Inflammatory macrophage treated with lipopolysaccharide for 1 hour (primary cell): ENCODE data around the gene HELZ2.
"Not testable (repeated sequence)": the region's sequence is repeated elsewhere in the genome, so short reads cannot be mapped to it uniquely, and the experiment has no call there.

Experiments used
- DNase-seq, 2 donors: peaks; one replicate each; pipeline ENCODE4 v3.0.0-alpha.2; 2020 to 2022

The HELZ2 gene

DNA sequence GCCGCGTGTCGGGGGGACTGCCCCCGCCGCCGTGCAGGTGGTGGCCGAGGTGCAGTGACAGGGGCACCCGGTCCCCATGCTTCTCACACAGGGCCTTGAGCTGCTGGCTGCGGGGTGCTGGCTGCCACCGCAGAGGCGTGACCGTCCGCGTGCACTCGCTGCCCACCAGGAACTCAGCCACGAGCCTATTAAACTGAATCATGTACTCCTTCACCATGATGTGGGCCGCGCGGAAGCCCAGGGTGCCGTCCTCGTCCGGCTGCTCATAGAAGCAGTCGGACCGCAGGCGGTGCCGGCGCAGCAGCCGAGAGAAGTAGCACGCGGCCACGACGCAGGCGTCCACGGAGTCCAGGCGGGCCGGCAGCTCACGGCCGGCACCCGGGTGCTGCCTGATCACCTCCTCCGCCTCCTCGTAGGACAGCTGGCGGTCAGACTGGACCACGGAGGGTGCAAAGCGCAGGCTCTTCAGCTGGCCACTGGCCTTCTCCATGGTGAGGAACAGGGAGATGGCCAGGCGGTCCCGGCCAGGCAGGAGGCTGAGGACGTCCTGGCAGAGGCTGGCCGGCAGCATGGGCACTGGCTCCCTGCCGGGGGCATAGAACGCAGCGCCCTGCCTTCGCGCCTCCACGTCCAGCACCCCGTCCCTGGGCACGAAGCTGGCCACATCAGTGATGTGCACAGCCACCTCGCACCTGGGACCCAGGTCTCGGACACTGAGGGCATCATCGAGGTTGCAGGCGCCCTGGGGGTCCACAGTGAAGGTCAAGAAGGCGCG is 9.8 kb downstream of the HELZ2 start:
- no peak for DNase-seq

DNA sequence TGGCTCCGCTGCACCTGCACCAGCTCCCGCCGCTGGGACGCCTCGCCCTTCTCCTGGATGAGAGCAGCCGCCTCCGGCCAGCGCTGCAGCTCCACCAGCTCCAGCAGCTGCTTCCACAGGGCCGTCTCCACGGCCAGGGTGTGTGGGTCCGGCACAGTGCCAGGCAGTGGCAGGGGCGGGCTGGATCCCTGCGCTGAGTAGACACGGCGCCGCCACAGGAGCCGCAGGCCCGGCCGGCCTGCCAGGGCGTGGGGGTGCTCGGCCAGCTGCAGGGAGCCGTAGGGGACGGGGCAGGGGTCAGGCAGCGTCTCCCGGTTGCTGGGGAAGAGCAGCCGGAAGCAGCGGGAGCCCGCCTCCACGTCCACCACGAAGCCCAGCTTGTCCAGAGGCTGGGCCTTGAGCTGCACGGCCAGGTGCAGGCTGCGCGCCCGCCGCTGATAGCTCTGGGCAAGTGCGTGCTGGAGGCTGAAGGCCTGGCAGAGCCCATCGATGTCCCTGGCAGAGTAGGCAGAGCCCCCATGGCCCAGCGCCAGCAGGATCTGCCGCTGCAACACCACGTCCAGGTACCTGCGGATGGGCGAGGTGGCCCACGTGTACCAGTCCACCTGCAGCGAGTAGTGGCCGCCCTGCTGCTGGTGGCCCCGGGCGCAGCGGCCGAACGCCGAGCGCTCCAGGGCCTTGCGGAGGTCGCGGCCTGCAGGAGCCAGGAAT is 10.7 kb downstream of the HELZ2 start:
- DNase-seq: no peak

DNA sequence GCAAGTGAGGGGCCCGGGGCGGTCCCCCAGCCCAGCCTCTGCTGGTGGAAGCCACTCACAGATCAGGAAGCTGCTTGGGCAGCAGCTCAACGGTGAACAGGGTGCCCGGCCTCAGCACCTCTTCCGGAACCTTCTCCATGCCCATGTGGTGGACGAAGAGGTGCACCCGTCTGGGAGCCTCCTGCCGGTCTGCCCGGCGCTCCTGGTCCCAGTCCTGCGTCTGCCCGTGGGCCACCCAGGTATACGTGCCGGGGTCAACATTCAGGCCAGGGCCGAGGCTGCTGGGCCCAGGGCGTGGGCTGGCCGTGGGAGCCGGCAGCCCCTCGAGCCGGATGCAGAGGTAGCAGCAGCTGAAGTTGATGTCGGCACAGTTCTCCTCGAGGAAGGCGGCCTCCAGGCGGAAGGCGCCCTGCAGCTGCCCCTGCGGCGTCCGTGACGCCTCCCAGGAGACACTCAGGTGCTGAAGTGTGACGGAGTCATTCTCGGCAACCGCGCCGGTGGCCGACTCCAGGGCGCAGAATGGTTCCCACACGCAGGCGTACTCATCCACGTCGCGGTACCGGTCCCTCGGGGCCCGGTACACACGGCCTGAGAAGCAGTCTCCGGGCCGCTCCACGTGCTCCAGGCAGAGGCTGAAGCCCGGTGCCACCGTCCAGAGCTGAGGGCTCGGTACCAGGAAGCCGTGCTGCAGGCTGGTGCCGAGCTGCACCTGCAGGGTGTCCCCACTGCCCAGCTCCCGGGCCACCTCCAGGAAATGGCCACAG is 11.4 kb downstream of the HELZ2 start:
- no peak for DNase-seq

DNA sequence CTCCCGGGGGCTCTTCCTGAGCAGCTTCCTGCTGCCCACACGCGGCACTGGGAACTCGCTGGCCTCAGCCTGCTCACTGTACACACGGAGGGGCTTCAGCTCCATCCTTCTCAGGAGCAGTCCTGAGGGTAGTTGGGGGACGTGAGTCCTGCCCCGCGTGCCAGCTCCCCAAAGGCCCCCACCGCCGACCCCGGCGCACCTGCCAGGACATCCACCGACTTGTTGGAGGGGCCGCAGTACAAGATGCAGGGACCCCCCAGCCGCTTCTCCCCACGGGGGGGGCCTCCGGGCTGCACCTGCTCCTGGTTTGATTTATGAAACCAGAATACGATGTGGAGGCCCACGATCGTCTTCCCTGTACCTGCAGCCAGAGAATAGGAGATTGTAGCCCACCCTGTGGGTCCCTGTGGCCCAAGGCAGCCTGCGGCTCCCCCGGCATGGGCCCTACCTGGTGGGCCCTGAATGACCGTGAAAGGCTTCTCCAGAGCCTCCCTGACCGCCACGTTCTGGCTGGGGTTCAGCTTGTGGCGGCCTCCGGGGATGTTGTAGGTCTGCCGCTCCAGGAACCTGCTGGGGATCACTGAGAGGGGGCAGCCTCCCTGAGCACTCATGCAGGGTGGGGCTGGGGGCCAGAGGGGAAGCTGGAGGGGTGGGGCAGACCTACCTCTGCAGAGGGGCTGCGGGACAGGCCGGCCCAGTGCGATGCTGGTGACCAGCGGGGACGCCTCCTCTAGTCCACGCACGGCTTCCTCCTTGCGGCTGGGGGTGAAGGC is 12.2 kb downstream of the HELZ2 start:
- DNase-seq: no peak

DNA sequence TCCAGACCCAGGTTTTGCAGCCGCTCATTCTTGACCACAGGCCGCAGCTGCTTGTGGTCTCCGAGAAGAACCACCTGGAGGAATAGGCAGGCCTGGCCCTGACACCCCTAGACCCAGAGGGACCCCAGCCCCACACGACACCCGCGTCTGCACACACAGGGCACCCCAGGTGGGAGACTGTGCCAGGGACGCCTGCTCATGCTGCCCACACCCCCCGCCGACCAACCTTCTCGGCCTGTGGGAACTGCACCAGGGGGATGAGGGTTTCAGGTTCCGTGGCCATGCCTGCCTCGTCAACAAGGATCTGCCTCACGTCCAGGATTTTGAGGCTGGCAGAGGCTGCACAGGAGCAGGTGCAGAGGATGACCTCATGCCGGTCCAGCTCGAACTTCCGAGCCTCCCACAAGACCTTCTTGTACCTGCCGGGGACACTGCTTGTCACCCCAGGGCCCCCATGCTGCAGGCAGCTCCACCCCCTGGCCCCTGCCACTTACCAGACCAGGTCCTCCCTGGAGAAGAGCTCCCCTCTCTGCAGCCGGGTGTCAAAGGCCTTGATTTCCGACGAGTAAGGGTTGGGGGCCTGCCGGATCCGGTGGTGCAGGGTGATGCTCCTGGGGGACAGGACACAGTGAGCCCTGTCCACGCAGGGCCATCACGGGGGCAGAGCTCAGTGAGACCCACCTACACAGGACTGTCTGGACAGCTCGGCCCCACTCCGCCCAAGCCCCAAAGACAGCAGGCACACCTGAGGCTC is 13.0 kb downstream of the HELZ2 start:
- no peak for DNase-seq

DNA sequence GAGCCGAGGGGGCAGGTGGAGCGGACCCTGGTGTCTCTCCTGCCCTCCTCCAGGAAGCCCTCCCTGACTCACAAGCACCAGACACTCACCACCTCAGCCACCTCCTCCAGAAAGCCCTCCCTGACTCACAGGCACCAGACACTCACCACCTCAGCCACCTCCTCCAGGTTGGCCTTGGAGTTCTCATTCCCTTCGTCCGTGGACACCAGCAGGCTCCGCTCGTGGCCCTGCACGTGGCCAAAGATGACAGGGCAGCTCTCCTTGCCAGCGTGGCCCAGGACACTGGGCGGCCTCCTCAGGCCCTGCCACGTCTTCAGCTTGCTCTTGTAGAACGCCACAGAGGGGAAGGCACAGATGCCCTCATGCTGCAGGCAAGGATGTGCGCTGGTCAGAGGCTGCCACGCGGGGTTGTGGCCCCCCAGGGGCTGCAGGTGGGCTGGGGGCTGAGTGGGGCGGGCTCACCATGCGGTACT is 13.7 kb downstream of the HELZ2 start:
- no peak for DNase-seq

DNA sequence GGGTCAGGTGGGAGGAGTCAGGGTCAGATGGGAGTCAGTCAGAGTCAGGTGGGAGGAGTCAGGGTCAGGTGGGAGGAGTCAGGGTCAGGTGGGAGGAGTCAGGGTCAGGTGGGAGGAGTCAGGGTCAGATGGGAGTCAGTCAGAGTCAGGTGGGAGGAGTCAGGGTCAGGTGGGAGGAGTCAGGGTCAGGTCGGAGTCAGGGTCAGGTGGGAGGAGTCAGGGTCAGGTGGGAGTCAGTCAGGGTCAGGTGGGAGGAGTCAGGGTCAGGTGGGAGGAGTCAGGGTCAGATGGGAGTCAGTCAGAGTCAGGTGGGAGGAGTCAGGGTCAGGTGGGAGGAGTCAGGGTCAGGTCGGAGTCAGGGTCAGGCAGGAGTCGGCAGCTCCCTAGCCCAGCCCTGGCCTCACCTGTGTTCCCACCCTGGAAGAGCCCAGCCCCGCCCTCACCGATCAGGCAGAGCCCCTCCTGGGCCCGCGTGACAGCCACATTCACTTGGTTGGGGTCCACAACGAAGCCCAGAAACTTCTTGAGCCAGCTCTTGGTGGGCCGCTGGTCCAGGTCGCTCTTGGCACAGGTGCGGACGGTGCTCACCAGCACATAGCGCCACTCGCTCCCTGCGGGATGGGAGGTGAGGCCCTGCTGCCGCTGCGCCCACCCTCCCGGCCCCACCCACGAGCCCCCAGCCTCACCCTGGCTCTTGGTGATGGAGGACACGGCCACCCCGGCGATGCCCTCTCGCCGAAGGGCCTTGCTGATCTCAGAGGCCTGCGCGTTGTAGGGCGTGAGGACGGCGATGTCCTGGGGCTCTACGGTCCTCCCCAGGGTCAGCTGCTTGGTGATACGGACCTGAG is 14.3 kb downstream of the HELZ2 start:
- DNase-seq: not testable (repeated sequence)

DNA sequence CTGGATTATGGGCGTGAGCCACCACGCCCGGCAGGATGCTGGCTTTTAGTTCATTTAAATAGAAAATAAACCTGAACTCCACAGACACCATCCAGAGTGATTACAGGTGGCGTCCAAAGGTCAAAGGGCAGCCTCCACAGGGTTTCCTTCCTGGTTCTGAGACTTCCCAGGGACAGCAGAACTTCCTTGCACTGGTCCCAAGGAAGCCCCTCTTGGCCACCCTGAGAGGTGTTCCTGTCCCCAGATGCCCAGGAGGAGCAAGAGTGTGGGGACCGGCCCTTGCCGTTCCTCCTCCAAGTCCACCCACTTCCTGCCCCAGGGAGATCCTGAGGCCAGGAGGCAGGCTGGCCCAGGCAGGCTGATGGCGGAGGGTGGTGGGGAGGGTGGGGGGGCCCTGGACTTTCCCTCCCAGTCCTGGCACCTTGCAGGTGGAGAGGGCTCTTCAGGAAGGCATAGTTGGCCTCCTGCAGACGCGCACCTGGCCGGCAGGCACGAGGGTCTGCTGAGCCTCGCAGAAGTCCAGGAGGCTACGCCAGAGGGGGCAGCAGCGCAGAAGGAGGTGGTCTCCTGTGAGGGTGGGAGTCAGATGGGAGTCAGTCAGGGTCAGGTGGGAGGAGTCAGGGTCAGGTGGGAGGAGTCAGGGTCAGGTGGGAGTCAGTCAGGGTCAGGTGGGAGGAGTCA is 15.1 kb downstream of the HELZ2 start:
- no peak for DNase-seq

DNA sequence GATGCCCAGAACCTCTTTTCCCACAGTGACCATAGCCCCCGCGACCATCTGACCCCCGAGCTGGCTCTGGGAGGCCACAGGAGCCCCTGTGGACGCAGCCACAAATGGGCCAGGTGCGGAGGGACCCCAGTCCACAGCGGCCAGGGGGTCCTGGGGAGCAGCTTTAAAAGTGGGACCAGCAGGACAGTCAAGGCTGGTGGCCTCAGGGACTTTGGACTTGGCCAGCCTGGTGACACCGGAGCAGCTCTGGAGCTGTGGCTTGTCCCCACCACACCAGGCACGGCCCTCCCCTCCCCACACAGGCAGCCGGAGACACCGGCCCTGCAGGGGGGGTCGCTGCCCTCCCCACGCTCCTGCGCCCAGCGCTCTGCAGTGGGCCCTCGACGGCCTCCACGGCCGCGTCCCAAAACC is 16.6 kb downstream of the HELZ2 start:
- no peak for DNase-seq

DNA sequence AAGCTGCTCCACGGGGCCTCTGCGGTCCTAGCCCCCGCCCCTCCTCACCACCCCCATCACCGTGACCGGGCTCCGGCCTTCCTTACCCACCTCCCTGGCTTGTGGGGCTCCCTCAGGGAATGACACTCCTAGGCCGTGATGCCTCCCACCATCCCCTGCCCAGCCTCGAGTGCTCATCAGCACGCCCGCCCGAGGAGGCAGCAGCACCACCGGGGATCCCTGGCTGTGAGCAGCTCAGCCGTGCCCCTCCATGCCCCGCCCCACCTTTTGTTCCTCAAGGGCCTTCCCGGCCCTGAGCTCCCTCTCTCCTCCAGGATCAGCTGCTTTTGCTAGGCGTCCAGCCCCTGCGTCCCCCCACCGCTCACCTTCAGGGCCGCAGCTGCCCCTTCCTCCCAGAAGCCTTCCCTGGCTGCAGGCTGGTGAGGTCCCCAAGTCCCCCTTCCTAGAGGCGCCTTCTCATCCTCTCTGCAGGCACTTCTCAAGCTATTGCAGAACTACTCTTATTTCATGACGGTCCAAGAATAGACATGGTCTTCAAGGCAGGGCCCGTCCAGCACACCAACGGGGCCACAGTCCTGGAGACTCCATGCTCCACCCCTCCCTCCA is 17.1 kb downstream of the HELZ2 start:
- no peak for DNase-seq

DNA sequence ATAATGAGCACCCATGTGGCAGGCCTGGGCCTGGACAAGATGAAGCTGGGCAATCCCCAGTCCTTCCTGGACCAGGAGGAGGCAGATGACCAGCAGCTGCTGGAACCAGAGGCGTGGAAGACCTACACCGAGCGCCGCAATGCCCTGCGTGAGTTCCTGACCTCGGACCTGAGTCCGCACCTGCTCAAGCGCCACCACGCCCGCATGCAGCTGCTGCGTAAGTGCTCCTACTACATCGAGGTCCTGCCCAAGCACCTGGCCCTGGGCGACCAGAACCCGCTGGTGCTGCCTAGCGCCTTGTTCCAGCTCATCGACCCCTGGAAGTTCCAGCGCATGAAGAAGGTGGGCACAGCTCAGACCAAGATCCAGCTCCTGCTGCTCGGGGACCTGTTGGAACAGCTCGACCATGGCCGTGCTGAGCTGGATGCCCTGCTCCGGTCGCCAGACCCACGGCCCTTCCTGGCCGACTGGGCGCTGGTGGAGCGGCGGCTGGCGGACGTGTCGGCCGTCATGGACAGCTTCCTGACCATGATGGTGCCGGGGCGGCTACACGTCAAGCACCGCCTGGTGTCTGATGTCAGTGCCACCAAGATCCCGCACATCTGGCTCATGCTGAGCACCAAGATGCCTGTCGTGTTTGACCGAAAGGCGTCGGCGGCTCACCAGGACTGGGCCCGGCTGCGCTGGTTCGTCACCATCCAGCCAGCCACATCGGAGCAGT is 18.2 kb downstream of the HELZ2 start:
- DNase-seq: no peak

DNA sequence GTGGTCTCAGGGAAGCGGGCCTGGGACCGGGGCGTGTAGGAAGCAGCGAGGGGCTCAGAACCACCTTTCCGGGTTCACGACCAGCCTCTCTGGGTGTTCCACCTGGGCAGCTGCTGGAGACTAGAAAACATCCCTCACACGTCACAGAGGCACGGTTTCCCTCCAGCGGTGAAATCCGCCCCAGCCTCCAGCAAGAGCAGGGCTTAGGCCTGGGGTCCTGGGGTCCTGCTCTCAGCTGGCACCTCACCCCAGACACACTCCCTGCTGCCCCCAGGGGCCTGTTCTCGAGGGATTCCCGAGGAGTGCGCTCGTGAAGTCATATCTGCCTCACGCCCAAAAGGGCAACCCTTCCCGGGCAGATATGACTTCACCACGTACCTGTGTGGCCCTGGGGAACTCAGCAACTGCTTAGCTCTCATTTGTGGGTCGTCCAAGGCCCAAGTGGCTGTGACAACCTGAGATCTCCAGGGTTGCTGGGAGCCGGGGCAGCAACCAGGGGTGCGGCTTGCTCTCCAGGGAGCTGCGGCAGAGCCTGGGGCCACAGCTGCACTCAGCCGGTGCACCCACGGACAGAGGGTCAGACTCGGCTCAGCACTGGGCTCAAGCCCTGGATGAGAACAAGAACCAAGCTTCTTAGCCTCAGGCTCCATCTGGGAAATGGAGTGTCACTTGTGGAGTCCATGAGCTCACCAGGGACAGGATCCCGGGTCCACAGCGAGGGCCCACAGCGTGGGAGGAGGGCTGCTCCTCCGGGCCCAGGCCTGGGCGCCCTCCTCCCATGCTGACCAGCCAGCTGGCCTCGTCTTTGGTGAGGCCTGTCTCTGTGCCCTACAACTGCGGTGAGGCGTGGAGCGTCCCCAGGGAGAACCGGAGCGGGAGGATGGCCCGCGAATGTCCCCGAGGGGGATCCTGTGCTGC is 19.4 kb downstream of the HELZ2 start:
- no peak for DNase-seq

DNA sequence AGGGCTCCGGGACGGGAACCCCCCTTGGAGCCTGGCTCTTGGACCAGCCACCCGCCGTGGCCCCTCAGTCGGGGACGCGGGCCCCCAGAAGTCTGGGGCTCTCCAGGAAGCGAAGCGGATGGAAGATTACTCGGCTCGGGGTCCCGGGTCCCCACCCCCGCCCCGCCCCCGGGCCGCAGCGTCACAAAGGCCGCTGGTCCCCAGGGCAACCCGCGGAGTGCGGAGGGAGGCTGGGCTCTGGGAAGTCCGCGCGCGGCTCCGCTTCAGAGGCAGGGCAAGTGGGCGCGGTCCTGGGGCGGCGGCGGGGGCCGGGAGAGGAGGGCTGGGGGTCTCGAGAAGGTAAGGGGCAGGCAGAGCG is 20.1 kb downstream of the HELZ2 start, which contains the start of gene FNDC11:
FNDC11 (plus strand) TSS at position 227 of the 358 bp plus-strand sequence. CDS start 1,505 bp downstream, outside the sequence.
- peak; percentile 38 to 46 for DNase-seq

DNA sequence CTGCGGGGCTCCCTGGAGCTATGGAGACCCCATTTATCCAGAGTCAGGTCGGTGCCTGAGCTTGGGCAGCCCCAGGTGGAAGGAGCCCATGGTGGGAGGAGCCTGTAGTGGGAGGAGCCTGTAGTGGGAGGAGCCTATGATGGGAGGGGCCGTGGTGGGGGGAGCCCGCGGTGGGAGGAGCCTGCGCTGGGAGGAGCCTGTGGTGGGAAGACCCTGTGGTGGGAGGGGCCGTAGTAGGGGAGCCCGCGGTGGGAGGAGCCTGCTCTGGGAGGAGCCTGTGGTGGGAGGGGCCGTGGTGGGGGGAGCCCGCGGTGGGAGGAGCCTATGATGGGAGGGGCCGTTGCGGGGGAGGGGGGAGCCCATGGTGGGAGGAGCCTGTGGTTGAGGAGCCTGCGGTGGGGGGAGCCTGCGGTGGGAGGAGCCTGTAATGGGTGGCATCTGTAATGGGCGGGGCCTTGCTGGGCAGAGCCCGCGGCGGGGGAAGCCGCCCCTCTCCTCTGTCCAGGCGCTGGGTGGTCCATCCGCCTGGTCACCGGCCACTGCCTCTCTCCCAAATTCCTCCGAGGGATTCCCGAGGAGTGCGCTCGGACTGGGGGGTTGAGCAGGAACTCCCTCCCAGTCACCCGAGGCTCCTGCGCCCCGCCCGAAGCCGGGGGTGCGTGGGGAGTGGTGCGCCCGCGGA is 20.6 kb downstream of the HELZ2 start:
- peak; percentile 65 to 89 for DNase-seq

DNA sequence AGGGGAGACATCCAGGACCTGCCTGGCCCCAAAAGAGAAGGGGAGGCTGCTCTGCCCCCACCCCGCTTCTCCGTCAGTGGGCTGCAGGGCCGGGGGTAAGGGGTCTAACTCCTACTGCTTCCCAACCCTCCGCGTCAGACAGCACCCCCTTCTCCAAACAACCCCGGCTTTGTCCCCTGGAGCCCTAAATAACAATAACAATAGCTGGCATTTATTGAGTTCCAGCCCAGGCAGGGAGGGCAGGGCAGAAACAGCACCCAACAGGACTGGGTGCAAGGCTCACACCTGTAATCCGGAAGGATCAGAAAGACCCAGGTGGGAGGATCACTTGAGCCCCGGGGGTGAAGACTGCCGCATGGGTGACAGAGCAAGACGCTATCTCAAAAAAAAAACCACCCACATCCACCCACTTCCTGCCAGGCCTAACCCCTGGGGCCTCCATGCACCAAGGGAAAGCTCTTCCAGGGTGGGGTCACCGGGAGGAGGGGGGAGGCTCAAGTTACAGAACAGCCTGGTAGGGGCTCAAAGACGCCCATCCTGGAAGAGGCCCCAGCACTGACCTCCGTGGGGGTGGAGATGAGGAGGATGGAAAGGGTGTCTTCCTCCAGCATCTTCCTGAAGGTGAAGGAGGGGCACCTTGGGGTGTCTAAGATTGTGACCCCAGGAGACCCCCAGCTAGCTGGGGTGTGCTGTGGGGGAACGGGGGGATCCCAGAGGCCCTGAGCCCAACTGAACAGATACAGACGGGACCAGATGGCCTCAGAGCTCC is 21.4 kb downstream of the HELZ2 start:
- no peak for DNase-seq

DNA sequence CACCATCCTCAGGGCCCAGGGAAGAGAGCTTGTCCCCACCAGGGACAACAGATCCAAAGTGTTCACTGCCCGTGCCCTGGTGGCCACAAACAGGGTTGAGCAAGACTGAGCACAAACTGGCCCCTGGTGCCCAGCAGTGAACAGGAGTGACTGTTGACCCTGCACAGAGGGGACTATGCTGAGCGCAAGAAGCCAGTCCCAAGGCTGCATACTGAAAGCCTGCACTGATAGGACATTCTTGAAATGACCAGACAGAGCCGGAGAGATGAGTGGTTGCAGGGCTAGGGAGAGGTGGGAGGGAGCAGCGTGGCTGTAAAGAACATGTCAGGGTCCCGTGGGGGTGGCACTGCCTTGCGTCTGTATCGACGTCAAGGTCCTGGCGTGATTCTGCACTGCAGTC is 23.0 kb downstream of the HELZ2 start:
- no peak for DNase-seq
